Measurements from ENCODE around the gene IL1RAPL1.

DNA sequence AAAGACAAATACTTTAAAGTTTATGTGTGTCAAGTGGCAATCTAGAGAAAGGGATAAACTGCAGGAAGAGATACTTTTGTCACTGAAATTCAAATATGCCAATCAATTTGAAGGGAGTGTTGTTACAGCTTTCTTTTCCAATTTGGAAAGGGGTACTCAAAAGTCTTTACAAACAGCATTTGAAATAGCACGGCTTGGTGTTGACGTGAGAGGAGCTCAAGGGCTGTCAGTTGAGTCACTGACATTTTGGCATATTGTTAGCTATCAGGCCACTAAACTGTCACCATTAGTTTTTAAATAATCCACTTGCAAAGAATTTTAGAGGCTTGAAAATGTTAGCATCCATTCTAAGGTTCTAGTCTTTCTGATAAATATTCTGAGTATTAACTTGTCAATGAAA is 698.4 kb downstream of the IL1RAPL1 start:
- TF ChIP-seq, protein P1, sequence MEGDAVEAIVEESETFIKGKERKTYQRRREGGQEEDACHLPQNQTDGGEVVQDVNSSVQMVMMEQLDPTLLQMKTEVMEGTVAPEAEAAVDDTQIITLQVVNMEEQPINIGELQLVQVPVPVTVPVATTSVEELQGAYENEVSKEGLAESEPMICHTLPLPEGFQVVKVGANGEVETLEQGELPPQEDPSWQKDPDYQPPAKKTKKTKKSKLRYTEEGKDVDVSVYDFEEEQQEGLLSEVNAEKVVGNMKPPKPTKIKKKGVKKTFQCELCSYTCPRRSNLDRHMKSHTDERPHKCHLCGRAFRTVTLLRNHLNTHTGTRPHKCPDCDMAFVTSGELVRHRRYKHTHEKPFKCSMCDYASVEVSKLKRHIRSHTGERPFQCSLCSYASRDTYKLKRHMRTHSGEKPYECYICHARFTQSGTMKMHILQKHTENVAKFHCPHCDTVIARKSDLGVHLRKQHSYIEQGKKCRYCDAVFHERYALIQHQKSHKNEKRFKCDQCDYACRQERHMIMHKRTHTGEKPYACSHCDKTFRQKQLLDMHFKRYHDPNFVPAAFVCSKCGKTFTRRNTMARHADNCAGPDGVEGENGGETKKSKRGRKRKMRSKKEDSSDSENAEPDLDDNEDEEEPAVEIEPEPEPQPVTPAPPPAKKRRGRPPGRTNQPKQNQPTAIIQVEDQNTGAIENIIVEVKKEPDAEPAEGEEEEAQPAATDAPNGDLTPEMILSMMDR (IDR thresholded peaks at IDR 0.05), result no peak
- TF ChIP-seq ZFX (IDR thresholded peaks at IDR 0.05; ENCODE audit: borderline replicate concordance), result no peak
